Right lobe of liver (tissue), 4 donors: Measurements from ENCODE around the gene RIBC2.

Experiments used
- POLR2A ChIP-seq: fragments of 450-650 bp; IDR thresholded peaks from one replicate; pipeline ENCODE4 v1.6.1; 2017; ENCODE audit warnings: antibody characterized with exemption, mild to moderate bottlenecking
- TF ChIP-seq, protein P1 (sequence below), 4 donors: fragments of 200-600 bp in 3 of 4; fragments of 450-650 bp in 1 of 4; IDR thresholded peaks; one replicate each; pipeline versions ENCODE4 v1.5.1 to v1.8.0; 2016 to 2022; ENCODE audit warnings: antibody characterized with exemption in 4 of 4, mild to moderate bottlenecking in 2 of 4
- donor health status: DM: no; HTN: no; CAD: no.
- donor health status: DM: no; HTN: no; CAD: no.
- donor health status: DM: no; HTN: yes; CAD: no.

- TF ChIP-seq, protein P1, sequence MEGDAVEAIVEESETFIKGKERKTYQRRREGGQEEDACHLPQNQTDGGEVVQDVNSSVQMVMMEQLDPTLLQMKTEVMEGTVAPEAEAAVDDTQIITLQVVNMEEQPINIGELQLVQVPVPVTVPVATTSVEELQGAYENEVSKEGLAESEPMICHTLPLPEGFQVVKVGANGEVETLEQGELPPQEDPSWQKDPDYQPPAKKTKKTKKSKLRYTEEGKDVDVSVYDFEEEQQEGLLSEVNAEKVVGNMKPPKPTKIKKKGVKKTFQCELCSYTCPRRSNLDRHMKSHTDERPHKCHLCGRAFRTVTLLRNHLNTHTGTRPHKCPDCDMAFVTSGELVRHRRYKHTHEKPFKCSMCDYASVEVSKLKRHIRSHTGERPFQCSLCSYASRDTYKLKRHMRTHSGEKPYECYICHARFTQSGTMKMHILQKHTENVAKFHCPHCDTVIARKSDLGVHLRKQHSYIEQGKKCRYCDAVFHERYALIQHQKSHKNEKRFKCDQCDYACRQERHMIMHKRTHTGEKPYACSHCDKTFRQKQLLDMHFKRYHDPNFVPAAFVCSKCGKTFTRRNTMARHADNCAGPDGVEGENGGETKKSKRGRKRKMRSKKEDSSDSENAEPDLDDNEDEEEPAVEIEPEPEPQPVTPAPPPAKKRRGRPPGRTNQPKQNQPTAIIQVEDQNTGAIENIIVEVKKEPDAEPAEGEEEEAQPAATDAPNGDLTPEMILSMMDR (IDR thresholded peaks at IDR 0.05): no peak
- no peak for TF ChIP-seq POLR2A
These were observed 23.9 kb upstream of the RIBC2 start for GRCh38 chr22:45389546-45389945.
